Left forelimb (tissue), 1 donor: ENCODE data around the gene SIGLEC11.

ENCODE experiments used
- DNase-seq: peaks from one replicate; pipeline ENCODE4 v3.0.0-alpha.2; 2018; ENCODE audit warnings: low spot score

The SIGLEC11 gene

DNA sequence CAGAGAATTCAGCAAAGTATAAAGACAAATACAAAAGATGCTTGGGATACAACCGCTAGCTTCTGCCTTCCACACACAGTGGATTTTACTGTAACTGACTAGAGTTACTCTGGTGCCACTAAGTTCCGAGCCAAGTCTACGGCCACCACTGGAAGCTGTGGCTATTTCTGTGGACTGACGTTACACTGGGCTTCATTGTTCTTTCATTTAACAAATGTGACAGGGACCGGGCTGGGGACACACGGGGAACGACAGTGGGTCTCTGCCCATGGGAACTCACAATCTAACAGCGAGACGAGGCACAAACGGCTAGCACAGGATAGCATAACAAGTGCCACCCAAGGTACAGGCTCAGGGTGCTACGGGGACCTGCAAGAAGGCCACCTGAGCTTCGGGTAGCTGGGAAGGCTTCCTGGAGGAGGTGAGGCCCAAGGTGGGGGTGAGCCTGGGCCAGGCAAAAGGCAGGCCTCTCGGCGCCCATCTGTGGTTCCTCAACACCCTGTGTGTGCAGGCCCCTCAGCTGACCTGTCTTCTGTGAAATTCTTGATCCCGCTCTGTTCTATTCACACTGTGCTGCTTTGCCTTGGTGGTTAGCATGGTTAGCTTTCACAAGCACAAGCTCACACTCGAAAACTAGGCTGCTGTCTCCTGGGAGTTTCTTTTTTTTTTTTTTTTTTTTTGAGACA, 54.0 kb downstream of the SIGLEC11 start:
- no peak for DNase-seq

DNA sequence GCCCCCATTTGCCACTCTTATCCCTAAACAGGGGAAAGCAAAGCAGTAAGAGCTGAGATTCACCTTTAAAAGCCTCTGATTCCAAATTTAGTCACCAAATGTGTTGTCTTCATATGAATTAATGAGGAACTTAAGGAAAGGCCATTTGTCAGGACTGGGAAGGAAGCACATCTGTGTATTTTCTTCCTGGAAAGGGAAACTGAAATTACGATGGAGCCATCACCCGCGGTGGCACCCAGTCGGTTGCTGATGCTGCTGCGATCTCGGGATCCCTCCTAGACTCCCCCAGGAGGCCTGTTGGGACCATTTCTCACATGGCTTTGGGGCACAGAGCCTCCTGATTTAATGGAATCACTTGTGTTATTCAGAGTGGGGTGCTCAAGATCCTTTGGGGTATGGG, 56.8 kb downstream of the SIGLEC11 start:
- no peak for DNase-seq
